ENCODE measurements around the gene MIF4GD. TPM values are rescaled to one million over a fixed set of nuclear protein-coding genes. Genes with fewer than 3 reads are reported as not detected.

Gene MIF4GD
- total and polyA plus RNA-seq, 9 of the 15 experiments (the other 6 are each of a cell fraction or from before 2014, with no cell fraction given): 11.8 to 63.8 (median 28.1) TPM

GRCh38 chr17:75262112-75262606 is 8.9 kb downstream of the MIF4GD start:
- ATAC-seq (peak; percentile 21), FAIRE-seq (no peak), DNase-seq (ENCODE audit: extremely low read depth in 1 of 4, low spot score in 3 of 4) (peak in 1 of 4 experiments; percentile 41)
- 0% methylated on average over 23 of the region's 23 CpGs for WGBS (ENCODE audit: insufficient coverage, low coverage, missing lambda C conversion rate)
- H3K27me3 ChIP-seq (ENCODE audit: control insufficient read depth in 2 of 2, insufficient read depth in 2 of 2, low read length in 2 of 2): no peaks in the 10 kb centered on the region
- no peaks in the 10 kb centered on the region for H3K9me1 ChIP-seq (ENCODE audit: control insufficient read depth, insufficient read depth, low read length)
- H3K9me3 ChIP-seq (replicated peaks; ENCODE audit: control insufficient read depth, insufficient read depth, low read depth, low read length): no peaks in the 10 kb centered on the region
- TSS peak; percentile 66 for BruUV-seq (replicated peaks)
- no peaks in the 10 kb centered on the region for H4K20me1 ChIP-seq (replicated peaks; ENCODE audit: control insufficient read depth, insufficient read depth, low read length)
- ChIA-PET POLR2A (interaction anchor here (0.5 to 6.3 kb wide), 31 partner anchors 9 to 486 kb away, joined by 3 to 85 read pairs (median 5); partner anchors contain the start of genes GRB2, JPT1, MIF4GD and SLC25A19), CTCF (ENCODE audit: low intra/inter-chr PET ratio) (interaction anchor here (2.0 kb wide), 1 partner anchor 21 kb away, joined by 4 read pairs; no protein-coding TSS in a partner anchor)
- peaks cover 61% of the 10 kb centered on the region for H3K79me2 ChIP-seq (ENCODE audit: control insufficient read depth, insufficient read depth, low read length)
- H3K4me1 ChIP-seq (replicated peaks in 1 of 2; ENCODE audit: control insufficient read depth in 2 of 2, insufficient read depth in 2 of 2, low read length in 2 of 2): peaks cover 25 to 29% of the 10 kb centered on the region in 2 experiments; a peak in 4 of 5 replicates
- peak overlapping the region; percentile 89 for H2AFZ ChIP-seq (ENCODE audit: low read depth, low read length)
- peak overlapping the region; percentile 93 for H3K27ac ChIP-seq (ENCODE audit: extremely low read depth, low read depth, low read length)
- H3K4me3 ChIP-seq: peak overlapping the region; percentile 91
- in situ Hi-C loops (cut with MboI): loop anchor here (10.0 kb wide), 1 partner anchor 153 kb away; no protein-coding TSS in a partner anchor
- H3K36me3 ChIP-seq (ENCODE audit: control insufficient read depth, insufficient read depth, low read length): peaks cover 56% of the 10 kb centered on the region; the same call in 2 of the 3 replicates
- peak overlapping the region; percentile 94 to 100 for H3K9ac ChIP-seq (ENCODE audit: insufficient read depth in 1 of 2, low read depth in 2 of 2, low read length in 2 of 2)
- H3K4me2 ChIP-seq (ENCODE audit: insufficient read depth, low read length): peak overlapping the region; percentile 100
- intact Hi-C loops (cut with micrococcal nuclease): no loop called here
- TF ChIP-seq CBFB (CRISPR knock-in tag; IDR thresholded peaks at IDR 0.05) (0 out of 2 replicates have a peak, but pooled peaks have one; percentile 54), SAP30 (IDR thresholded peaks at IDR 0.05; ENCODE audit: borderline replicate concordance, insufficient read depth, low read depth, low read length, poor library complexity, severe bottlenecking) (peak; percentile 45), GTF2E2 (tag; IDR thresholded peaks at IDR 0.05) (0 out of 2 replicates have a peak, but pooled peaks have one; percentile 85), ZNF224 (CRISPR knock-in tag; IDR thresholded peaks at IDR 0.05) (0 out of 2 replicates have a peak, but pooled peaks have one; percentile 9), ZNF282 (CRISPR knock-in tag; IDR thresholded peaks at IDR 0.05) (0 out of 2 replicates have a peak, but pooled peaks have one; percentile 74), TSC22D4 (tag; IDR thresholded peaks at IDR 0.05) (no peak), MCM3 (IDR thresholded peaks at IDR 0.05) (no peak), HNRNPLL (IDR thresholded peaks at IDR 0.05; ENCODE audit: low read depth, low read length, poor library complexity, severe bottlenecking) (peak; percentile 91), UBTF (IDR thresholded peaks at IDR 0.05; ENCODE audit: borderline replicate concordance in 1 of 2, low read depth in 2 of 2, low read length in 2 of 2) (no peak), HMGXB4 (CRISPR knock-in tag; IDR thresholded peaks at IDR 0.05) (peak; percentile 65; the same call in 1 of the 2 replicates), DDX20 (tag; IDR thresholded peaks at IDR 0.05; ENCODE audit: low read depth) (no peak), SOX6 (IDR thresholded peaks at IDR 0.05) (no peak), EZH2 (IDR thresholded peaks at IDR 0.05; ENCODE audit: borderline replicate concordance, low read depth, low read length) (no peak), DLX4 (CRISPR knock-in tag; IDR thresholded peaks at IDR 0.05) (no peak), PRPF4 (IDR thresholded peaks at IDR 0.05; ENCODE audit: insufficient read depth, low read depth, low read length, poor library complexity, severe bottlenecking) (no peak), ZNF511 (CRISPR knock-in tag; IDR thresholded peaks at IDR 0.05) (no peak)

Data from K562 (cell line).